CD4-positive, alpha-beta T cell (primary cell): Measurements from ENCODE around the gene RPL21. TPM values are rescaled to one million over a fixed set of nuclear protein-coding genes. Genes with fewer than 3 reads are reported as not detected.

Source experiments
- ATAC-seq: fragments of 200-7000 bp; cut with Tn5 transposase; one replicate; pipeline ENCODE4 v1.10.0; 2022; ENCODE audit warnings: mild to moderate bottlenecking; ENCODE audit not compliant: poor library complexity
- CTCF ChIA-PET: fragments of 350-600 bp; sonication (Branson Sonifier 250); formaldehyde crosslinking; loops from one replicate; lab custom pipeline; 2021; ENCODE audit warnings: antibody characterized with exemption, inconsistent platforms; lab: Charles Lee
- POLR2A ChIA-PET: fragments of 350-600 bp; sonication (Branson Sonifier 250); formaldehyde crosslinking; loops from one replicate; lab custom pipeline; 2021; ENCODE audit warnings: antibody characterized with exemption, inconsistent platforms; lab: Charles Lee
- DNase-seq, 14 experiments: peaks; one replicate each; pipeline ENCODE4 v3.0.0-alpha.2; 2013 to 2020; ENCODE audit warnings: mixed read lengths in 2 of 14
- H3K27ac ChIP-seq, 2 donors: one replicate each; pipeline versions ENCODE4 v1.5.1 to v1.7.0; 2013; ENCODE audit warnings: low read length in 2 of 2, low read depth in 1 of 2, mild to moderate bottlenecking in 1 of 2
- H3K27me3 ChIP-seq, 2 experiments: 1 replicate in 1 of 2; 2 replicates in 1 of 2; pipeline versions ENCODE4 v1.6.1 to v1.7.0; 2013; ENCODE audit warnings: low read length in 2 of 2, control low read depth in 1 of 2, mild to moderate bottlenecking in 1 of 2, moderate library complexity in 1 of 2; ENCODE audit not compliant: insufficient read depth in 2 of 2, control insufficient read depth in 1 of 2
- H3K36me3 ChIP-seq: one replicate; pipeline ENCODE4 v1.6.1; 2013; ENCODE audit warnings: low read length, control low read depth; ENCODE audit not compliant: insufficient read depth
- H3K4me1 ChIP-seq: one replicate; pipeline ENCODE4 v1.6.1; 2013; ENCODE audit warnings: low read length, control low read depth; ENCODE audit not compliant: insufficient read depth
- H3K4me3 ChIP-seq: one replicate; pipeline ENCODE4 v1.5.1; 2013; ENCODE audit warnings: mild to moderate bottlenecking, low read length, moderate library complexity
- H3K9me3 ChIP-seq, 2 experiments: 1 replicate in 1 of 2; 2 replicates in 1 of 2; pipeline versions ENCODE4 v1.6.1 to v1.7.0; 2013; ENCODE audit warnings: low read length in 2 of 2, mild to moderate bottlenecking in 2 of 2, control low read depth in 1 of 2, moderate library complexity in 1 of 2; ENCODE audit not compliant: control insufficient read depth in 1 of 2, insufficient read depth in 1 of 2
- H3K27ac Mint-ChIP-seq: one replicate; pipeline ENCODE4 v1.8.0; 2020; ENCODE audit warnings: mixed read lengths
- H3K27me3 Mint-ChIP-seq: one replicate; pipeline ENCODE4 v1.8.0; 2021; ENCODE audit warnings: mixed read lengths
- H3K36me3 Mint-ChIP-seq: one replicate; pipeline ENCODE4 v1.8.0; 2021; ENCODE audit warnings: low read depth, mixed read lengths
- H3K4me1 Mint-ChIP-seq: one replicate; pipeline ENCODE4 v1.8.0; 2021; ENCODE audit warnings: low read depth, mixed read lengths
- H3K4me3 Mint-ChIP-seq: one replicate; pipeline ENCODE4 v1.8.0; 2020; ENCODE audit warnings: mild to moderate bottlenecking, mixed read lengths
- H3K9me3 Mint-ChIP-seq: one replicate; pipeline ENCODE4 v1.8.0; 2020; ENCODE audit warnings: mixed read lengths
- intact Hi-C, 2 experiments: fragments of 100-400 bp; cut with DNase I in 1 of 2; cut with micrococcal nuclease in 1 of 2; formaldehyde crosslinking; loops; one replicate each; pipeline versions ENCODE4 v1.15.1 to v1.9.0; 2023 to 2025; cut with DNase I, micrococcal nuclease
- total RNA-seq, 174 experiments: library from RNA in 2 of 174; stranded (reverse) in 2 of 174; gene quantifications; one replicate each; pipeline ENCODE4 v1.2.3 and lab custom pipeline; 2021 to 2026
- TF ChIP-seq, protein P1 (sequence below): fragments of 200-600 bp; IDR thresholded peaks from one replicate; pipeline ENCODE4 v1.8.0; 2022; ENCODE audit warnings: antibody characterized with exemption, mild to moderate bottlenecking

RPL21 gene
- total RNA-seq, 2 experiments from 2014 or later = 2,736 to 2,941 TPM

DNA sequence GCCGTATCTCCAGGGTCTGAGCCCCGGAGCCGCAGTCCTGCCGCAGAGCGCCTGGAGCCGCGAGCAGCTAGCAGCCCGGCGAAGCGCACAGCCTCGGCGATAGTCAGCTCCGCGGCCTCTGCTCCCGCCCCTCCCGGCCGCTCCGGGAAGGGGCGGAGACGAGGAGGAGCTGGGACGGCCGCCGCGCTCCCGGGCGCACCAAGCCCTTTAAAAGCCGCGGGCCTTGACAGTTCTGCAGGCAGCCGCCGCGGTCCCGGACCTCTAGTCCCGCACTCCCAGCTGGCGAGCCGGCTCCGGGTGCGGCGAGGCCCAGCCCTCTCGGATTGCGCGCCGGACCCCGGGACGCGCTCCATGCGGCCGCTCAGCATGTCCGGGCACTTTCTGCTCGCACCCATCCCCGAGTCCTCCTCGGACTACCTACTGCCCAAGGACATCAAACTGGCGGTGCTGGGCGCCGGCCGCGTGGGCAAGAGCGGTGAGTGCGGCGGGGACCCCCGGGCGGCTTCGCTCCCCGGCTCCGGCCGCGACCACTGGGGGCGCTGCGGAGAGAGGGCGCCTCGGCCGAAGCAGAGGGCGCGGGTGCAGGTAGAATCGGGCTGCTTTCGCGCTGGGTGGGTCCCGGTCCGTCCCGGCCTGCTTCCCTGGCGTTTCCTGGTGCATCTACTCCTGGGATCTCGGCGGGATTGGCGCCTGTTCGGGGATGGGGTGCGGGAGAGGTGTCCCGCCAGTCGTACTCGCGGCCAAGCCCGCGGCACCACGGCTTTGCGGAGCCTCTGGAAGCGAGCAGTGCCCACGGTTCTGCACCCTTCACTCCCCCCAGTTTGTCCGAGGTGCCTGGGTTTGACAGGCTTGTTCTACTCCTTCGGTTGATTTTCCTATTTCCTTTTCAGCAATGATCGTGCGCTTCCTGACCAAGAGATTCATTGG lies 19.5 kb downstream of the RPL21 start, which contains the start of gene RASL11A:
Gene RASL11A (plus strand): TSS at position 237 of the 927 bp plus-strand sequence. CDS start 115 bp downstream, at position 352.
- Histone ChIP-seq H3K27ac (no peak within 1 kb of the TSS), H3K4me3 (peak within 1 kb of the TSS; percentile 73), H3K27me3 (peaks cover 5 to 8% of the 10 kb centered on the region in 2 experiments), H3K36me3 (no peaks in the 10 kb centered on the region), H3K4me1 (peaks cover 17% of the 10 kb centered on the region), H3K9me3 (no peaks in the 10 kb centered on the region)
- Mint-ChIP-seq H3K27ac (peak within 1 kb of the TSS; percentile 68), H3K4me3 (peak within 1 kb of the TSS; percentile 92), H3K27me3 (peaks cover 14% of the 10 kb centered on the region), H3K9me3 (no peaks in the 10 kb centered on the region), H3K4me1 (peaks cover 34% of the 10 kb centered on the region), H3K36me3 (peaks cover 5% of the 10 kb centered on the region)
- intact Hi-C loops = loop anchor here (1.0 to 10.0 kb wide), 7 partner anchors 20 to 866 kb away; partner anchors contain the start of genes PAN3 (in 1 of the 2), RPL21 (in 1 of the 2) and USP12 (in 1 of the 2)
- ChIA-PET CTCF (interaction anchor here (0.5 to 1.9 kb wide), 12 partner anchors 11 to 286 kb away, joined by 3 to 7 read pairs (median 4); partner anchors contain the start of gene RPL21), POLR2A (interaction anchor here (0.9 to 2.8 kb wide), 8 partner anchors 14 to 98 kb away, joined by 3 to 11 read pairs (median 5); partner anchors contain the start of gene RPL21)
- DNase-seq = peak; percentile 52 to 85 (median 68)
- TF ChIP-seq, protein P1, sequence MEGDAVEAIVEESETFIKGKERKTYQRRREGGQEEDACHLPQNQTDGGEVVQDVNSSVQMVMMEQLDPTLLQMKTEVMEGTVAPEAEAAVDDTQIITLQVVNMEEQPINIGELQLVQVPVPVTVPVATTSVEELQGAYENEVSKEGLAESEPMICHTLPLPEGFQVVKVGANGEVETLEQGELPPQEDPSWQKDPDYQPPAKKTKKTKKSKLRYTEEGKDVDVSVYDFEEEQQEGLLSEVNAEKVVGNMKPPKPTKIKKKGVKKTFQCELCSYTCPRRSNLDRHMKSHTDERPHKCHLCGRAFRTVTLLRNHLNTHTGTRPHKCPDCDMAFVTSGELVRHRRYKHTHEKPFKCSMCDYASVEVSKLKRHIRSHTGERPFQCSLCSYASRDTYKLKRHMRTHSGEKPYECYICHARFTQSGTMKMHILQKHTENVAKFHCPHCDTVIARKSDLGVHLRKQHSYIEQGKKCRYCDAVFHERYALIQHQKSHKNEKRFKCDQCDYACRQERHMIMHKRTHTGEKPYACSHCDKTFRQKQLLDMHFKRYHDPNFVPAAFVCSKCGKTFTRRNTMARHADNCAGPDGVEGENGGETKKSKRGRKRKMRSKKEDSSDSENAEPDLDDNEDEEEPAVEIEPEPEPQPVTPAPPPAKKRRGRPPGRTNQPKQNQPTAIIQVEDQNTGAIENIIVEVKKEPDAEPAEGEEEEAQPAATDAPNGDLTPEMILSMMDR = peak; percentile 99
- peak; percentile 91 for ATAC-seq

DNA sequence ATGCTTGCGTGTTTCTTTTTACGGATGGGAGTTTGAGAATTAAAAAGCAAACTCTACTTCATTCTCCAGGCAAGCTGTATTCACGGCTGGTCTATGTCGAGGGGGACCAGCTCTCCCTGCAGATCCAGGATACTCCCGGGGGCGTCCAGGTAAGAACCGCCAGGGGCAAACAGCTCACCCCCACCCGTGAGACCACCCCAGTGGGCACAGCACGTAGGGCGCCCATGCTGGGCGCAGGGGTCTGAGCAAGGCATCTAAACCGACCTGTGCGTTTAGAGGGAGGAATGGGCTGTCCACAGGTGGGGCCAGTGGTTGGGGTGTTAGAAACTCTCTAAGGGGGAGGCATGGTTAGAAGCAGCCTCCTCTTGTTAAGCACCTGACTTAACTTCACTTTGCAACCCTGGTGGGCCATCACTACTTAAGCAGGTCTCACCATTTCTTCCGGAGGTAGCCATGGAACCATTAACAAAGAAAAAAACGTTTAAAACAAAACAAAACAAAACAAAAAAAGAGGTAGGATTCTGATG lies 20.3 kb downstream of the RPL21 start:
- H3K27ac ChIP-seq = no peak overlapping the region
- intact Hi-C loops = loop anchor here (5.0 to 10.0 kb wide), 6 partner anchors 63 to 866 kb away; partner anchors contain the start of genes PAN3 (in 1 of the 2) and USP12 (in 1 of the 2)
- peak overlapping the region; percentile 73 for H3K4me3 ChIP-seq
- H3K4me3 Mint-ChIP-seq = peak overlapping the region; percentile 92
- H3K36me3 Mint-ChIP-seq = peaks cover 5% of the 10 kb centered on the region
- POLR2A ChIA-PET = interaction anchor here (1.9 to 2.8 kb wide), 2 partner anchors 21 to 99 kb away, joined by 6 to 11 read pairs; partner anchors contain the start of gene RPL21
- DNase-seq (no peak), ATAC-seq (no peak)
- peaks cover 18% of the 10 kb centered on the region for H3K27me3 Mint-ChIP-seq
- H3K4me1 Mint-ChIP-seq = peaks cover 32% of the 10 kb centered on the region
- H3K36me3 ChIP-seq = no peaks in the 10 kb centered on the region
- H3K27ac Mint-ChIP-seq = peak overlapping the region; percentile 68
- H3K4me1 ChIP-seq = peaks cover 17% of the 10 kb centered on the region
- no peaks in the 10 kb centered on the region for H3K9me3 ChIP-seq
- TF ChIP-seq, protein P1 = no peak
- no peaks in the 10 kb centered on the region for H3K9me3 Mint-ChIP-seq
- peaks cover 5 to 8% of the 10 kb centered on the region in 2 experiments for H3K27me3 ChIP-seq
- CTCF ChIA-PET = interaction anchor here (0.8 to 1.9 kb wide), 6 partner anchors 10 to 286 kb away, joined by 3 to 7 read pairs (median 4); partner anchors contain the start of gene RPL21
